IMR-90 (cell line): ENCODE results near the gene CLEC2A.

Experiments
- BHLHE40 ChIP-seq: fragments of 150-350 bp; IDR thresholded peaks from 2 replicates; pipeline ENCODE4 v1.6.1; 2016; ENCODE audit warnings: mild to moderate bottlenecking, low read depth, low read length
- CHD1 ChIP-seq: IDR thresholded peaks from 2 replicates; pipeline ENCODE4 v1.6.1; 2012; ENCODE audit warnings: low read depth, low read length, improper control_type of control experiment
- CTCF ChIP-seq: conservative IDR thresholded peaks from 2 replicates; pipeline ENCODE4 v1.5.1; 2012; ENCODE audit warnings: mild to moderate bottlenecking, low read depth, low read length, improper control_type of control experiment
- FOS ChIP-seq: fragments of 150-350 bp; IDR thresholded peaks from 2 replicates; pipeline ENCODE4 v1.6.1; 2016; ENCODE audit warnings: low read depth, low read length
- MAZ ChIP-seq: IDR thresholded peaks from 2 replicates; pipeline ENCODE4 v1.6.1; 2012; ENCODE audit warnings: low read depth, mild to moderate bottlenecking, low read length, improper control_type of control experiment, moderate library complexity, borderline replicate concordance
- POLR2A ChIP-seq: IDR thresholded peaks from 2 replicates; pipeline ENCODE4 v1.6.1; 2012; ENCODE audit warnings: mild to moderate bottlenecking, low read depth, low read length
- RAD21 ChIP-seq: IDR thresholded peaks from 2 replicates; pipeline ENCODE4 v1.6.1; 2012; ENCODE audit warnings: low read length, improper control_type of control experiment
- RCOR1 ChIP-seq: IDR thresholded peaks from 2 replicates; pipeline ENCODE4 v1.6.1; 2012; ENCODE audit warnings: mild to moderate bottlenecking, low read length, improper control_type of control experiment; ENCODE audit not compliant: insufficient replicate concordance
- RFX5 ChIP-seq: IDR thresholded peaks from 2 replicates; pipeline ENCODE4 v1.8.0; 2012; ENCODE audit warnings: low read depth, mild to moderate bottlenecking, low read length, moderate library complexity
- USF2 ChIP-seq: fragments of 150-350 bp; IDR thresholded peaks from 2 replicates; pipeline ENCODE4 v1.6.1; 2017; ENCODE audit warnings: mild to moderate bottlenecking, antibody characterized with exemption, low read length, low read depth

GRCh38 chr12:9869307-9870161 is 62.6 kb downstream of the CLEC2A start, which contains the start of gene CLEC2B:
- no peak for TF ChIP-seq CTCF
- no peak for TF ChIP-seq POLR2A
- TF ChIP-seq FOS, result peak; percentile 61; the same call in 1 of the 2 replicates
- TF ChIP-seq CHD1, result no peak
- TF ChIP-seq RAD21, result no peak
- TF ChIP-seq USF2, result peak; percentile 45; the same call in 1 of the 2 replicates
- no peak for TF ChIP-seq RFX5
- TF ChIP-seq BHLHE40, result no peak; the same call in 1 of the 2 replicates
- no peak for TF ChIP-seq MAZ
- TF ChIP-seq RCOR1, result no peak
